Measurements from ENCODE around the gene EHMT2. TPM values are rescaled to one million over a fixed set of nuclear protein-coding genes. Genes with fewer than 3 reads are reported as not detected.

Gene EHMT2
- total RNA-seq, 1 experiment from 2014 or later = 68.3 TPM

- Histone ChIP-seq H3K27ac (no peak overlapping the region), H3K36me3 (ENCODE audit: low read depth) (no peaks in the 10 kb centered on the region), H3K9me2 (ENCODE audit: insufficient read depth) (no peaks in the 10 kb centered on the region), H3K79me2 (ENCODE audit: low read depth) (no peaks in the 10 kb centered on the region), H3K4me2 (no peak overlapping the region), H2AFZ (no peak overlapping the region), H3F3A (ENCODE audit: insufficient read depth, low read depth) (no peaks in the 10 kb centered on the region), H3K27me3 (ENCODE audit: insufficient read depth, low read depth) (no peaks in the 10 kb centered on the region), H3K9me3 (ENCODE audit: insufficient read depth, low read depth) (no peaks in the 10 kb centered on the region), H3K4me3 (no peak overlapping the region), H3K4me1 (replicated peaks; ENCODE audit: insufficient read depth) (no peaks in the 10 kb centered on the region), H4K20me1 (ENCODE audit: insufficient read depth) (no peaks in the 10 kb centered on the region)
- ChIA-PET CTCF (no interaction called here), POLR2A (ENCODE audit: unreplicated experiment) (no interaction called here)
- no peak for TF ChIP-seq CTCF (conservative IDR thresholded peaks at IDR 0.05)
- TF ChIP-seq EZH2 (IDR thresholded peaks at IDR 0.05; ENCODE audit: low read depth) = no peak
- DNase-seq = no peak
- BruUV-seq (replicated peaks) = no TSS peak
- intact Hi-C loops (cut with micrococcal nuclease; ENCODE audit: unreplicated experiment) = no loop called here
Observed at GRCh38 chr6:31930962-31931361, 33.5 kb upstream of the EHMT2 start.

- Histone ChIP-seq H3K4me2 (no peak overlapping the region), H3K9me3 (ENCODE audit: insufficient read depth, low read depth) (no peaks in the 10 kb centered on the region), H3K27me3 (ENCODE audit: insufficient read depth, low read depth) (no peaks in the 10 kb centered on the region), H2AFZ (no peak overlapping the region), H3F3A (ENCODE audit: insufficient read depth, low read depth) (no peaks in the 10 kb centered on the region), H4K20me1 (ENCODE audit: insufficient read depth) (no peaks in the 10 kb centered on the region), H3K79me2 (ENCODE audit: low read depth) (no peaks in the 10 kb centered on the region), H3K4me3 (no peak overlapping the region), H3K27ac (no peak overlapping the region), H3K9me2 (ENCODE audit: insufficient read depth) (no peaks in the 10 kb centered on the region), H3K4me1 (replicated peaks; ENCODE audit: insufficient read depth) (no peaks in the 10 kb centered on the region), H3K36me3 (ENCODE audit: low read depth) (no peaks in the 10 kb centered on the region)
- intact Hi-C loops (cut with micrococcal nuclease; ENCODE audit: unreplicated experiment) = no loop called here
- POLR2A ChIA-PET (ENCODE audit: unreplicated experiment) = interaction anchor here (0.6 kb wide), 1 partner anchor 114 kb away, joined by 4 read pairs; the partner anchor contains the start of genes HSPA1A and HSPA1L
- CTCF ChIA-PET = no interaction called here
- BruUV-seq (replicated peaks) = no TSS peak
- TF ChIP-seq EZH2 (IDR thresholded peaks at IDR 0.05; ENCODE audit: low read depth) (no peak), CTCF (conservative IDR thresholded peaks at IDR 0.05) (no peak)
- no peak for DNase-seq
Observed at GRCh38 chr6:31928672-31928939, 31.1 kb upstream of the EHMT2 start.

- Histone ChIP-seq H3K79me2 (ENCODE audit: low read depth) (no peaks in the 10 kb centered on the region), H3K36me3 (ENCODE audit: low read depth) (no peaks in the 10 kb centered on the region), H3F3A (ENCODE audit: insufficient read depth, low read depth) (no peaks in the 10 kb centered on the region), H3K27ac (no peak overlapping the region), H3K4me3 (no peak overlapping the region), H3K9me2 (ENCODE audit: insufficient read depth) (no peaks in the 10 kb centered on the region), H3K9me3 (ENCODE audit: insufficient read depth, low read depth) (no peaks in the 10 kb centered on the region), H3K27me3 (ENCODE audit: insufficient read depth, low read depth) (no peaks in the 10 kb centered on the region), H3K4me1 (replicated peaks; ENCODE audit: insufficient read depth) (no peaks in the 10 kb centered on the region), H2AFZ (no peak overlapping the region), H4K20me1 (ENCODE audit: insufficient read depth) (no peaks in the 10 kb centered on the region), H3K4me2 (no peak overlapping the region)
- no TSS peak for BruUV-seq (replicated peaks)
- DNase-seq = no peak
- ChIA-PET CTCF (no interaction called here), POLR2A (ENCODE audit: unreplicated experiment) (interaction anchor here (0.6 kb wide), 1 partner anchor 113 kb away, joined by 4 read pairs; the partner anchor contains the start of genes HSPA1A and HSPA1L)
- intact Hi-C loops (cut with micrococcal nuclease; ENCODE audit: unreplicated experiment) = no loop called here
- no peak for TF ChIP-seq EZH2 (IDR thresholded peaks at IDR 0.05; ENCODE audit: low read depth)
Observed at GRCh38 chr6:31927863-31928671, 30.6 kb upstream of the EHMT2 start.
